ENCODE data around the gene PHF3. TPM values are rescaled to one million over a fixed set of nuclear protein-coding genes. Genes with fewer than 3 reads are reported as not detected.

PHF3 gene
- total RNA-seq, 2 donors from 2014 or later = 43.8 to 68.9 TPM

DNA sequence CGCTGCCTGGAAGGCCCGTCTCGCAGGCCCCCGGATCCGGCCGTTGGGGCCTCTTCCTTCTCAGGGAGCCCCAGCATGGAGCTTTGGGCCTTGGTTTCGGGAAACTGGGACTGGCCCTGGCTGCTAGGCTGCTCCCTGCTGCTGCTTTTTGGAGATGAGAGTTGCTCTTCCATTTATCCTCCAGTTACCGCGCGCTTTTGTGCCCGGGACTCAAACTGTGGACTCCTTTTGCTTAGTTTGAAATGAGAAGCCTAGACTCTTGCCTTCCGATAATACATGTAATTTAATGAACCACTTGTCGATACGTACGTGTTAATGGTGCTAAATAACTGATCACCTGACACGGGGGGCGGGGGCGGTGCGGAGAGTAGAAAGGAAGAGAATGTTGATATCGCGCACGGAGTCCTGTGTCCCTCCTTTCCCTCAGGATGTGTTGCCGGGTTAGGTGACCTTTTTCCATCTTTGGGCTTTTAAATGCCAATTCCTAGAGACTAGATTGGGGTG, 968 bp downstream of the PHF3 start:
- no peaks in the 10 kb centered on the region for H3K36me3 ChIP-seq
- peak overlapping the region; percentile 95 to 97 for H3K9ac ChIP-seq (ENCODE audit: low read depth in 2 of 2, low read length in 2 of 2)
- no peak for TF ChIP-seq CTCF (IDR thresholded peaks at IDR 0.05)
- intact Hi-C loops (cut with DNase I) = no loop called here
- H3K27ac ChIP-seq = peak overlapping the region; percentile 97
- peak; percentile 86 for DNase-seq
- H3K4me3 ChIP-seq = peak overlapping the region; percentile 82
- H3K27me3 ChIP-seq = no peaks in the 10 kb centered on the region
- peaks cover 12% of the 10 kb centered on the region for H3K4me1 ChIP-seq
- no peaks in the 10 kb centered on the region for H3K9me3 ChIP-seq

DNA sequence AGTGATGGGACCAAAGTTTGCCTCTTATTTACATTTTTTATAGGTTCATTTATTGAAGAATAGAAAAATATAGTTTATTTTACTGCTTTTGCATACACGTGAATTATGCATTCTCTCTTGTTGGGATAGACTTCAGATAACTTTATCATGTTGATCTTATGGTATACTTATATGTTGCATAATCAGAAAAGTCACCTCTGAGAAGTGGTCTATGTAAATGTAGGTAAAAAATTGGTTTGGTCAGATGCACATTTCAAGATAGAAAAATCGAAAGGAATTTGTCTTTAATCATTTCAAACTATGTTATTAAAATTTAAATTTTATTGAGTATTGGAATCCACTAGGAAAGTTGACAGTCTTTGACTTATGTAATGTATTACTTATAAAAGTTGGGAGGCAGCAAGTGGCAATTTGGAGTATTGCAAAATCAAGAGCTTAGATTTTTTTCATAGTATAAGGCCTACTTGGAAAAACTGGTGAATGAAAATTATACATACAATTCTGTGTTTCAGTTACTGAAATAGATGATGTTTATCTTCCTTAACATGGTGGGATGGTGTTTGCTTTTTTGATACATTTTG, 2.4 kb downstream of the PHF3 start:
- H3K36me3 ChIP-seq = no peaks in the 10 kb centered on the region
- H3K9me3 ChIP-seq = no peaks in the 10 kb centered on the region
- H3K27ac ChIP-seq = no peak overlapping the region
- peak overlapping the region; percentile 82 for H3K4me3 ChIP-seq
- intact Hi-C loops (cut with DNase I) = no loop called here
- peaks cover 12% of the 10 kb centered on the region for H3K4me1 ChIP-seq
- H3K9ac ChIP-seq (ENCODE audit: low read depth in 2 of 2, low read length in 2 of 2) = no peak overlapping the region
- no peak for TF ChIP-seq CTCF (IDR thresholded peaks at IDR 0.05)
- DNase-seq = no peak
- H3K27me3 ChIP-seq = no peaks in the 10 kb centered on the region

GRCh38 chr6:63640062-63640461, 4.5 kb downstream of the PHF3 start:
- Histone ChIP-seq H3K4me3 (no peak overlapping the region), H3K27ac (no peak overlapping the region), H3K9me3 (no peaks in the 10 kb centered on the region), H3K36me3 (no peaks in the 10 kb centered on the region), H3K27me3 (no peaks in the 10 kb centered on the region), H3K4me1 (peaks cover 12% of the 10 kb centered on the region), H3K9ac (ENCODE audit: low read depth in 2 of 2, low read length in 2 of 2) (no peak overlapping the region)
- DNase-seq = no peak
- TF ChIP-seq CTCF (IDR thresholded peaks at IDR 0.05) = no peak
- intact Hi-C loops (cut with DNase I) = no loop called here

- Histone ChIP-seq H3K27me3 (no peaks in the 10 kb centered on the region), H3K9me3 (no peaks in the 10 kb centered on the region), H3K4me1 (peaks cover 7% of the 10 kb centered on the region), H3K9ac (ENCODE audit: low read depth in 2 of 2, low read length in 2 of 2) (no peak overlapping the region), H3K27ac (no peak overlapping the region), H3K4me3 (no peak overlapping the region), H3K36me3 (no peaks in the 10 kb centered on the region)
- intact Hi-C loops (cut with DNase I) = no loop called here
- DNase-seq = no peak
- TF ChIP-seq CTCF (IDR thresholded peaks at IDR 0.05) = no peak
Observed at GRCh38 chr6:63643862-63644261, 8.3 kb downstream of the PHF3 start.

DNA sequence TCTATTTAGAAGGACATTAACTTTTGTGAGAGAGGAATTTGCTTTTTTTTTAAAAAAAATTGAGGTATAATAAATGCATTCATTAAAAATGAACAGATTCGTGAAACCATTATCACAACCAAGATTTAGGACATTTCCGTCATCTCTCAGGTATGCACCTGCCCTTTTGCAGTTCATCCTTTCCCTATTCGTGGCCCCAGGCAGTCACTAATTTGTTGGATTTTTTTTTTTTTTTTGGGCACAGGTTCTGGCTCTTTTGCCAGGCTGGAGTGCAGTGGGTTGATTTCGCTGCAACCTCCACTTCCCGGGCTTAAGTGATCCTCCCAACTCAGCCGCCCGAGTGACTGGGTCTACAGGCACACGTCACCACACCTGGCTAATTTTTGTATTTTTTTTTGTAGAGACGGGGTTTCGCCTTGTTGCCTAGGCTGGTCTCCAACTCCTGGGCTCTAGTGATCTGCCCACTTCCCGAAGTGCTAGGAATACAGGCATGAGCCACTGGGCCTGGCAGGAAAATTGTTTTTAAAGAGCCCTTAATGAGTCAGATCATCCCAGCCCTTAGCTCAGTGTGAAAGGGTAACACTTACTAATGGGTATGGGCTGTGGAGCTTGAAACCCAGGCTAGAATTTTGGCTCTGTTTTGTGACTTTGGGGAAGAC, 9.2 kb downstream of the PHF3 start:
- Histone ChIP-seq H3K9ac (ENCODE audit: low read depth in 2 of 2, low read length in 2 of 2) (no peak overlapping the region), H3K36me3 (no peaks in the 10 kb centered on the region), H3K27ac (no peak overlapping the region), H3K4me3 (no peak overlapping the region), H3K27me3 (no peaks in the 10 kb centered on the region), H3K4me1 (peaks cover under 1% of the 10 kb centered on the region), H3K9me3 (no peaks in the 10 kb centered on the region)
- intact Hi-C loops (cut with DNase I) = no loop called here
- no peak for DNase-seq
- no peak for TF ChIP-seq CTCF (IDR thresholded peaks at IDR 0.05)

Measured in colonic mucosa (tissue), 4 donors.